Measurements from ENCODE around the gene RCN1. TPM values are rescaled to one million over a fixed set of nuclear protein-coding genes. Genes with fewer than 3 reads are reported as not detected.
"Not testable (repeated sequence)": the region's sequence is repeated elsewhere in the genome, so short reads cannot be mapped to it uniquely, and the experiment has no call there.

Gene RCN1
- total RNA-seq, 1 donor from 2014 or later = 174 TPM

DNA sequence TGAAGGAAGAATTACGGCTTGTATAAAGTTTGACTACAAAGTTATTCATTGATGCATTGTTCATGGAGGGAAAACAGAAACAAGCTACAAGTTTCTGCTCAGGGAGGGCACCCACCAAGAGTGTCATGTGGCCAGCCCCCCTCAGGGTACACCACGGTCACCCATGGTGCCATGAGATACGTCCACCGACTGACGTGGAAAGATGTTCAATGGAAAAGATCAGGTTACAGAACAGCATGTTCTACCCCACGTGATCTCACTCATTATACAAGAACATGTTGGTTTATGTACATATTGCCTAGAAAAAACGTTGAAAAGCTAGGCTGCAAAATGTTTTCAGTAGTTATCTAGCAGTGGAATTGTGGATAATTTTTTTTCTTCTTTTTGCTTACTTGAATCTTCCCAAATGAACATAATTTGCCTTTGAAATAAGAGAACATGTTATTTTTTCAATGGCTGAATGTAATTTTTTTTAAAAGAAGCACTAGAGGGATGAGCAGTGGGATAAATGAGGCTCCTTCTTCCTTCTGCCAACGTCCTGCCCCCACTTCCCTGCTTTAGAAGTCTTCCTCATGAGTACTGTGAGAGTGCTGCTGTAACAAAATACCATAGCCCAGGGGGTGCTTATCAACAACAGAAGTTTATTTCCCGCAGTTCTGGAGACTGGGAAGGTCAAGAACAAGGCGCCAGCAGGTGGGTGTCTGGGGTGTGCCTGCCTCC lies 22.5 kb downstream of the RCN1 start:
- Mint-ChIP-seq H3K36me3 (ENCODE audit: unreplicated experiment) (no peaks in the 10 kb centered on the region), H3K4me1 (ENCODE audit: unreplicated experiment) (peaks cover 22% of the 10 kb centered on the region), H3K4me3 (ENCODE audit: unreplicated experiment) (no peak overlapping the region), H3K27me3 (ENCODE audit: unreplicated experiment) (peaks cover 10% of the 10 kb centered on the region), H3K27ac (ENCODE audit: unreplicated experiment) (no peak overlapping the region), H3K9me3 (ENCODE audit: unreplicated experiment) (no peaks in the 10 kb centered on the region)
- TF ChIP-seq, protein P1, sequence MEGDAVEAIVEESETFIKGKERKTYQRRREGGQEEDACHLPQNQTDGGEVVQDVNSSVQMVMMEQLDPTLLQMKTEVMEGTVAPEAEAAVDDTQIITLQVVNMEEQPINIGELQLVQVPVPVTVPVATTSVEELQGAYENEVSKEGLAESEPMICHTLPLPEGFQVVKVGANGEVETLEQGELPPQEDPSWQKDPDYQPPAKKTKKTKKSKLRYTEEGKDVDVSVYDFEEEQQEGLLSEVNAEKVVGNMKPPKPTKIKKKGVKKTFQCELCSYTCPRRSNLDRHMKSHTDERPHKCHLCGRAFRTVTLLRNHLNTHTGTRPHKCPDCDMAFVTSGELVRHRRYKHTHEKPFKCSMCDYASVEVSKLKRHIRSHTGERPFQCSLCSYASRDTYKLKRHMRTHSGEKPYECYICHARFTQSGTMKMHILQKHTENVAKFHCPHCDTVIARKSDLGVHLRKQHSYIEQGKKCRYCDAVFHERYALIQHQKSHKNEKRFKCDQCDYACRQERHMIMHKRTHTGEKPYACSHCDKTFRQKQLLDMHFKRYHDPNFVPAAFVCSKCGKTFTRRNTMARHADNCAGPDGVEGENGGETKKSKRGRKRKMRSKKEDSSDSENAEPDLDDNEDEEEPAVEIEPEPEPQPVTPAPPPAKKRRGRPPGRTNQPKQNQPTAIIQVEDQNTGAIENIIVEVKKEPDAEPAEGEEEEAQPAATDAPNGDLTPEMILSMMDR (IDR thresholded peaks at IDR 0.05) = no peak
- DNase-seq (ENCODE audit: extremely low spot score, unreplicated experiment) = no peak

DNA sequence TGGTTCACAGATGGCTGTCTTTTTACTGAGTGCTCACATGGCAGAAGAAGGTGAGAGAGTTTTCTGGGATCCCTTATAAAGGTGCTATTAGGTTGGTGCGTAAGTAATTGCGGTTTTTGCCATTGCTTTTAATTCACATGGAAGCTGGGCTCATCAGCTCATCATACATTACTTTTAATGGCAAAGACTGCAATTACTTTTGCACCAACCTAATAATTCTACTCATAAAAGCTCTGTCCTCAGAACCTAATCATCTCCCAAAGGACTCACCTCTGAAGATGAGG lies 23.0 kb downstream of the RCN1 start:
- no peaks in the 10 kb centered on the region for H3K9me3 Mint-ChIP-seq (ENCODE audit: unreplicated experiment)
- no peak for DNase-seq (ENCODE audit: extremely low spot score, unreplicated experiment)
- no peaks in the 10 kb centered on the region for H3K36me3 Mint-ChIP-seq (ENCODE audit: unreplicated experiment)
- peaks cover 10% of the 10 kb centered on the region for H3K27me3 Mint-ChIP-seq (ENCODE audit: unreplicated experiment)
- TF ChIP-seq, protein P1 (IDR thresholded peaks at IDR 0.05) = no peak
- H3K4me3 Mint-ChIP-seq (ENCODE audit: unreplicated experiment) = no peak overlapping the region
- no peak overlapping the region for H3K27ac Mint-ChIP-seq (ENCODE audit: unreplicated experiment)
- peaks cover 20% of the 10 kb centered on the region for H3K4me1 Mint-ChIP-seq (ENCODE audit: unreplicated experiment)

DNA sequence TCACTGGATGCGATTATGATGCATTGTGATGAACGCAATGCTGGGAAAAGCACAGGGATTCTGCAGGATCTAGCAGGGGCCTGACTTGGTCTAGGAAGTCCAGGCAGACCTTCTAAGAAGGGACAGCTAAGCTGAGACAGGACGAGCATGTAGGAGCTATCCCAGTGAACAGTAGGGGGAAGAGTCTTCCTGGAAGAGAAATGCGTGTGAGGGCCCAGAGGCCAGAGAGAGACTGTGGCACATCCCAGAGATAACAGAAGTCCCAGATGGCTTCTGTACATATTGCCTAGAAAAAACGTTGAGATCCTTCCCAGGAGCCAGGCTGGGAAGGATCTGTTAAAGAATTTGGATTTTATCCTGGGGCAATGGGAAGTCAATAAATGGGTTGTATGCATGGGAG lies 24.6 kb downstream of the RCN1 start:
- peaks cover 15% of the 10 kb centered on the region for H3K4me1 Mint-ChIP-seq (ENCODE audit: unreplicated experiment)
- TF ChIP-seq, protein P1 (IDR thresholded peaks at IDR 0.05) = no peak
- H3K36me3 Mint-ChIP-seq (ENCODE audit: unreplicated experiment) = no peaks in the 10 kb centered on the region
- DNase-seq (ENCODE audit: extremely low spot score, unreplicated experiment) = no peak
- no peak overlapping the region for H3K4me3 Mint-ChIP-seq (ENCODE audit: unreplicated experiment)
- no peak overlapping the region for H3K27ac Mint-ChIP-seq (ENCODE audit: unreplicated experiment)
- H3K9me3 Mint-ChIP-seq (ENCODE audit: unreplicated experiment) = no peaks in the 10 kb centered on the region
- peaks cover 10% of the 10 kb centered on the region for H3K27me3 Mint-ChIP-seq (ENCODE audit: unreplicated experiment)

DNA sequence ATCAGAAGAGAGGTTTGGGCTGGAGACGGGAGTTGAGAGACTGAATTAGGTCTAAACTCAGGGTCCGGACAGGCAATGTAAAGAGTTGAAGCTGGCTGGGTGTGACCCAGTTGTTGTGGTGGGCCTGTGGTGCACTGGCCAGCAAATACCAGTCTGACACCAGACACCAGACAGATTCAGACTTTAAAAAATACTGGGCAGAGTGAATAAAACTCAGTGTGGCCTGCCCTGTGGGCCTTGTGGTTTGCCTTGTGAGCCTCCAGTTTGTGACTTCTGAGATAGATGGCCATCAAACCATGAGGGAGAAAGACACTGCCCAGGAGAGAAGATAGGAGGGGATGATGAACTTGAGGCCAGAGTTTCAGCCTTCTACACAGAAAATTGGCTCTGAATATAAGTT lies 25.8 kb downstream of the RCN1 start:
- TF ChIP-seq, protein P1 (IDR thresholded peaks at IDR 0.05) = no peak
- Mint-ChIP-seq H3K27me3 (ENCODE audit: unreplicated experiment) (peaks cover 14% of the 10 kb centered on the region), H3K4me3 (ENCODE audit: unreplicated experiment) (no peak overlapping the region), H3K27ac (ENCODE audit: unreplicated experiment) (no peak overlapping the region), H3K36me3 (ENCODE audit: unreplicated experiment) (no peaks in the 10 kb centered on the region), H3K9me3 (ENCODE audit: unreplicated experiment) (no peaks in the 10 kb centered on the region), H3K4me1 (ENCODE audit: unreplicated experiment) (peaks cover 15% of the 10 kb centered on the region)
- no peak for DNase-seq (ENCODE audit: extremely low spot score, unreplicated experiment)

DNA sequence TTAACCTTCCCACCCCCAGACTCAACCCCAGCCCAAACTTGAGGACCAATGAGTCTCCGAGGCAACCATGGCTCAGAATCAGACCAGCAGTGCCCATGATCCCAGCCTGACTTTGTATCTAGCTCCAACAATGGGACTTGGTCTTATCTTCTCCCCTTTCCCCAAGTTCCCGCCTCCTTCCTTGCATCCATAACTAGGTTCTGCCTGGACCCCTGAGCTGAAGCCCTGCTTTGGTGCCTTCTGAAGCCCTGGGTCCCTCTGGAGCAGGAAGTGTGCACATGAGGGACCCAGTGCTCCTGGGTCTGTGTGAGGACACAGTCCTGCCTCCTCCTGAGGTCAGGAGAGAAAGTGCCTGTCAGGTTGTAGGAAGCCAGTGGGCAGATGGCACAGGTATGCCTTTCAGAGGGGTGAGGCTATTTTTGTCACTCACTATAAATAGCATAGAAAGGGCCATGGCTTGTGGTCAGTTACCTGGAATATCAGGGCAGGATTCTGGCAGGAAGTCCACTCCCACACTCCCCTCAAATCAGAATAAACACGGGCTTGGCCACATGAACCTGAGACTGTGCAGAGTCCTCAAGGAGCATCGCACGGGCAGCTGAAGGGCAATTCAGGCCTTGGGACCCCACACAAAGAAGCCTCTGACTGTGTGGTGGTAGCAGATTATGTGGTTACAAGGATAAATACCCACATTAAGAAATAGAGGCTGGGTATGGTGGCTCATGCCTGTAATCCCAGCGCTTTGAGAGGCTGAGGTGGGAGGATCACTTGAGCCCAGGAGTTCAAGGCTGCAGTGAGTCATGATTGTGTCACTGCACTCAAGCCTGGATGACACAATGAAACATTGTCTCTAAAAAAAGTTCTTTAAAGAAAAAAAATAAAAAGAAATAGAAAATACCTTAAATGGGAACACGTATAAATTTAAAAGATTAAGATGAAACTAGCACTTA lies 27.4 kb downstream of the RCN1 start:
- Mint-ChIP-seq H3K4me3 (ENCODE audit: unreplicated experiment) (no peak overlapping the region), H3K4me1 (ENCODE audit: unreplicated experiment) (peaks cover 8% of the 10 kb centered on the region), H3K36me3 (ENCODE audit: unreplicated experiment) (no peaks in the 10 kb centered on the region), H3K27me3 (ENCODE audit: unreplicated experiment) (peaks cover 22% of the 10 kb centered on the region), H3K27ac (ENCODE audit: unreplicated experiment) (no peak overlapping the region), H3K9me3 (ENCODE audit: unreplicated experiment) (no peaks in the 10 kb centered on the region)
- TF ChIP-seq, protein P1 (IDR thresholded peaks at IDR 0.05) = no peak
- DNase-seq (ENCODE audit: extremely low spot score, unreplicated experiment) = no peak

DNA sequence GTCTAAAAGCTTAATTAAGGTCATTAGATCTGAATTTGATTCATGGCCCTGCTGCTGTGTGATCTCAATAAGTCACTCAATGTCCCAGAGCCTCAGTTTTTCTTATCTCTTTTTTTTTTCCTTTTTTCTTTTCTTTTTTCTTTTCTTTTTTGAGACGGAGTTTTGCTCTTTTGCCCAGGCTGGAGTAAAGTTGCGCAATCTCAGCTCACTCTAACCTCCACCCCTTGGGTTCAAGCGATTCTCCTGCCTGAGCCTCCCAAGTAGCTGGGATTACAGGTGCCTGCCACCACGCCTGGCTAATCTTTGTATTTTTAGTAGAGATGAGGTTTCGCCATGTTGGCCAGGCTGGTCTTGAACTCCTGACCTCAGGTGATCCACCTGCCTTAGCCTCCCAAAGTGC lies 28.3 kb downstream of the RCN1 start:
- H3K4me3 Mint-ChIP-seq (ENCODE audit: unreplicated experiment); H3K27ac Mint-ChIP-seq (ENCODE audit: unreplicated experiment); H3K9me3 Mint-ChIP-seq (ENCODE audit: unreplicated experiment); H3K4me1 Mint-ChIP-seq (ENCODE audit: unreplicated experiment); DNase-seq (ENCODE audit: extremely low spot score, unreplicated experiment); H3K36me3 Mint-ChIP-seq (ENCODE audit: unreplicated experiment): not testable (repeated sequence)
- H3K27me3 Mint-ChIP-seq (ENCODE audit: unreplicated experiment) = peaks cover 20% of the 10 kb centered on the region

Data from osteocyte (in vitro differentiated cells).